SK-N-SH treated with all-trans-retinoic acid at 6 μM for 48 hours (cell line): Measurements from ENCODE around the gene MIGA2.

Experiments
- ATAC-seq: fragments of 200-7000 bp; cut with Tn5 transposase; 3 replicates; pipeline ENCODE4 v1.9.1; 2020; ENCODE audit warnings: mild to moderate bottlenecking, moderate library complexity
- ARNTL ChIP-seq: fragments of 450-650 bp; formaldehyde crosslinking; IDR thresholded peaks from 2 replicates; pipeline ENCODE4 v1.5.0; 2020; ENCODE audit warnings: low read depth, mild to moderate bottlenecking, moderate library complexity, borderline replicate concordance
- BACH2 ChIP-seq: fragments of 250-450 bp; sonication (Bioruptor Pico); IDR thresholded peaks from 2 replicates; pipeline ENCODE4 v1.9.0; 2021; ENCODE audit warnings: mild to moderate bottlenecking, borderline replicate concordance
- CREB5 ChIP-seq: fragments of 250-450 bp; sonication (Bioruptor Pico); IDR thresholded peaks from 2 replicates; pipeline ENCODE4 v1.5.1; 2020; ENCODE audit warnings: low read depth, mild to moderate bottlenecking, moderate library complexity
- CSDC2 ChIP-seq: fragments of 250-450 bp; sonication (Bioruptor Pico); IDR thresholded peaks from 2 replicates; pipeline ENCODE4 v1.5.0; 2020; ENCODE audit warnings: mild to moderate bottlenecking, moderate library complexity
- CSRNP3 ChIP-seq: fragments of 250-450 bp; sonication (Bioruptor Pico); IDR thresholded peaks from 2 replicates; pipeline ENCODE4 v1.5.1; 2021; ENCODE audit warnings: mild to moderate bottlenecking, moderate library complexity
- ESRRG ChIP-seq: fragments of 250-450 bp; sonication (Bioruptor Pico); IDR thresholded peaks from 2 replicates; pipeline ENCODE4 v1.6.1; 2021; ENCODE audit warnings: mild to moderate bottlenecking
- GLIS3 ChIP-seq: fragments of 250-450 bp; sonication (Bioruptor Pico); IDR thresholded peaks from 2 replicates; pipeline ENCODE4 v1.5.0; 2020; ENCODE audit warnings: mild to moderate bottlenecking, moderate library complexity
- ISL1 ChIP-seq: fragments of 250-450 bp; sonication (Bioruptor Pico); IDR thresholded peaks from 2 replicates; pipeline ENCODE4 v2.1.2; 2022; ENCODE audit warnings: mild to moderate bottlenecking, moderate library complexity
- OSR1 ChIP-seq: fragments of 250-450 bp; sonication (Bioruptor Pico); IDR thresholded peaks from 2 replicates; pipeline ENCODE4 v1.8.0; 2022; ENCODE audit warnings: moderate library complexity, mild to moderate bottlenecking, inconsistent platforms
- PATZ1 ChIP-seq: fragments of 250-450 bp; sonication (Bioruptor Pico); IDR thresholded peaks from 2 replicates; pipeline ENCODE4 v1.8.0; 2020; ENCODE audit warnings: mild to moderate bottlenecking, moderate library complexity, borderline replicate concordance
- PPARA ChIP-seq: fragments of 250-450 bp; sonication (Bioruptor Pico); IDR thresholded peaks from 2 replicates; pipeline ENCODE4 v1.5.0; 2020; ENCODE audit warnings: mild to moderate bottlenecking, borderline replicate concordance
- RARB ChIP-seq: fragments of 250-450 bp; sonication (Bioruptor Pico); IDR thresholded peaks from 2 replicates; pipeline ENCODE4 v1.8.0; 2021; ENCODE audit warnings: mild to moderate bottlenecking, moderate library complexity
- SNAI2 ChIP-seq: fragments of 250-450 bp; sonication (Bioruptor Pico); IDR thresholded peaks from 2 replicates; pipeline ENCODE4 v1.5.0; 2020; ENCODE audit warnings: mild to moderate bottlenecking, moderate library complexity
- TCF4 ChIP-seq: fragments of 250-450 bp; sonication (Bioruptor Pico); IDR thresholded peaks from 2 replicates; pipeline ENCODE4 v1.8.0; 2021; ENCODE audit warnings: mild to moderate bottlenecking, moderate library complexity, borderline replicate concordance
- TOX ChIP-seq: fragments of 250-450 bp; sonication (Bioruptor Pico); IDR thresholded peaks from 2 replicates; pipeline ENCODE4 v1.8.0; 2021; ENCODE audit warnings: mild to moderate bottlenecking, moderate library complexity, borderline replicate concordance
- ZC3H10 ChIP-seq: fragments of 250-450 bp; sonication (Bioruptor Pico); IDR thresholded peaks from 2 replicates; pipeline ENCODE4 v1.5.1; 2021; ENCODE audit warnings: mild to moderate bottlenecking, moderate library complexity
- ZFP3 ChIP-seq: fragments of 250-450 bp; sonication (Bioruptor Pico); IDR thresholded peaks from 2 replicates; pipeline ENCODE4 v1.5.0; 2020; ENCODE audit warnings: mild to moderate bottlenecking, moderate library complexity
- ZFP30 ChIP-seq: fragments of 450-650 bp; formaldehyde crosslinking; IDR thresholded peaks from 2 replicates; pipeline ENCODE4 v1.5.0; 2022; ENCODE audit warnings: mild to moderate bottlenecking, moderate library complexity
- ZNF565 ChIP-seq: fragments of 450-650 bp; formaldehyde crosslinking; conservative IDR thresholded peaks from 2 replicates; pipeline ENCODE4 v1.5.0; 2020; ENCODE audit warnings: low read depth, mild to moderate bottlenecking, moderate library complexity
- ZNF70 ChIP-seq: fragments of 450-650 bp; formaldehyde crosslinking; IDR thresholded peaks from 2 replicates; pipeline ENCODE4 v1.5.0; 2020; ENCODE audit warnings: mild to moderate bottlenecking, moderate library complexity
- ZNF8 ChIP-seq: fragments of 450-650 bp; formaldehyde crosslinking; IDR thresholded peaks from 2 replicates; pipeline ENCODE4 v1.5.0; 2020; ENCODE audit warnings: mild to moderate bottlenecking, moderate library complexity
- TF ChIP-seq, protein P1 (sequence below): fragments of 250-450 bp; sonication (Bioruptor Pico); IDR thresholded peaks from 2 replicates; pipeline ENCODE4 v1.8.0; 2021; ENCODE audit warnings: low read depth, mild to moderate bottlenecking, moderate library complexity, borderline replicate concordance
- TF ChIP-seq, protein P2 (sequence below): fragments of 250-450 bp; sonication (Bioruptor Pico); IDR thresholded peaks from 2 replicates; pipeline ENCODE4 v1.5.0; 2020; ENCODE audit warnings: mild to moderate bottlenecking, moderate library complexity

MIGA2 gene

GRCh38 chr9:129008469-129008965 is 27.9 kb upstream of the MIGA2 start:
- no peak for ATAC-seq
- TF ChIP-seq BACH2 (no peak), SNAI2 (no peak), ARNTL (no peak), ISL1 (no peak), CSRNP3 (no peak), ZNF70 (CRISPR knock-in tag) (no peak), RARB (CRISPR knock-in tag) (no peak), CSDC2 (CRISPR knock-in tag) (no peak), TCF4 (CRISPR knock-in tag) (no peak), GLIS3 (no peak), ZFP30 (CRISPR knock-in tag) (no peak), PATZ1 (CRISPR knock-in tag) (no peak), ZNF8 (CRISPR knock-in tag) (no peak), ZNF565 (no peak), CREB5 (CRISPR knock-in tag) (no peak), PPARA (CRISPR knock-in tag) (no peak), ESRRG (no peak), ZFP3 (CRISPR knock-in tag) (no peak)
- TF ChIP-seq, protein P1, sequence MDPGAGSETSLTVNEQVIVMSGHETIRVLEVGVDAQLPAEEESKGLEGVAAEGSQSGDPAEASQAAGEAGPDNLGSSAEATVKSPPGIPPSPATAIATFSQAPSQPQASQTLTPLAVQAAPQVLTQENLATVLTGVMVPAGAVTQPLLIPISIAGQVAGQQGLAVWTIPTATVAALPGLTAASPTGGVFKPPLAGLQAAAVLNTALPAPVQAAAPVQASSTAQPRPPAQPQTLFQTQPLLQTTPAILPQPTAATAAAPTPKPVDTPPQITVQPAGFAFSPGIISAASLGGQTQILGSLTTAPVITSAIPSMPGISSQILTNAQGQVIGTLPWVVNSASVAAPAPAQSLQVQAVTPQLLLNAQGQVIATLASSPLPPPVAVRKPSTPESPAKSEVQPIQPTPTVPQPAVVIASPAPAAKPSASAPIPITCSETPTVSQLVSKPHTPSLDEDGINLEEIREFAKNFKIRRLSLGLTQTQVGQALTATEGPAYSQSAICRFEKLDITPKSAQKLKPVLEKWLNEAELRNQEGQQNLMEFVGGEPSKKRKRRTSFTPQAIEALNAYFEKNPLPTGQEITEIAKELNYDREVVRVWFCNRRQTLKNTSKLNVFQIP (CRISPR knock-in tag) = no peak

DNA sequence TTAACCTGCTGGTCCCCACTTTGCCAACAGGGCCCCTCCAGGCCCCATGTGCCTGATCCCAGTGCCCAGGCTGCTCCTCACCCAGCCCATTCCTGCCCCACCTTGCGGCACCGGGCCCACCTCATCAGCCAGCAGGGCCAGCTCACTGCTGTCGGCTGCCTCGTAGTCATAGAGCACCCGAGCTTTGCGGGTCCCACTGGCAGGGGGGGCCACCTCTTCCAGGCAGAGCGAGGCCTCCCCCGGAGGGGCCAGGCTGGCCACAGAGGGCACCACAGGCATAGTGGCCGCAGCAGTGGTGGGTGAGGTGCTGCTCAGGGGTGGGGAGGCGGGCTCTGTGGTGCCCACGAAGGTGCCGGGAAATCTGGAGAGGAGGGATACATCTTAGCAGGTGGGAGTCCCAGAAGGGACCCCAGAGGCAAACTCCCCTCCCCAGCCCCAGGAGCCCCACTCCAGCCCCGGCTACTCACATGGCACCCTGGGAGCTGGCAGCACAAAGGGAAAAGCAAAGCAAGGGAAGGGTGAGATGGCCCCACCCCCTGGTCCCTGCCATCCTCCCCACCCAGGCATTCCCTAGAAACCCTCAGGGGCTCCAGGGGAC is 27.3 kb upstream of the MIGA2 start:
- no peak for TF ChIP-seq RARB (CRISPR knock-in tag)
- no peak for TF ChIP-seq CSDC2 (CRISPR knock-in tag)
- no peak for TF ChIP-seq ZNF70 (CRISPR knock-in tag)
- TF ChIP-seq ZNF565 = no peak
- TF ChIP-seq ARNTL = no peak
- TF ChIP-seq, protein P2, sequence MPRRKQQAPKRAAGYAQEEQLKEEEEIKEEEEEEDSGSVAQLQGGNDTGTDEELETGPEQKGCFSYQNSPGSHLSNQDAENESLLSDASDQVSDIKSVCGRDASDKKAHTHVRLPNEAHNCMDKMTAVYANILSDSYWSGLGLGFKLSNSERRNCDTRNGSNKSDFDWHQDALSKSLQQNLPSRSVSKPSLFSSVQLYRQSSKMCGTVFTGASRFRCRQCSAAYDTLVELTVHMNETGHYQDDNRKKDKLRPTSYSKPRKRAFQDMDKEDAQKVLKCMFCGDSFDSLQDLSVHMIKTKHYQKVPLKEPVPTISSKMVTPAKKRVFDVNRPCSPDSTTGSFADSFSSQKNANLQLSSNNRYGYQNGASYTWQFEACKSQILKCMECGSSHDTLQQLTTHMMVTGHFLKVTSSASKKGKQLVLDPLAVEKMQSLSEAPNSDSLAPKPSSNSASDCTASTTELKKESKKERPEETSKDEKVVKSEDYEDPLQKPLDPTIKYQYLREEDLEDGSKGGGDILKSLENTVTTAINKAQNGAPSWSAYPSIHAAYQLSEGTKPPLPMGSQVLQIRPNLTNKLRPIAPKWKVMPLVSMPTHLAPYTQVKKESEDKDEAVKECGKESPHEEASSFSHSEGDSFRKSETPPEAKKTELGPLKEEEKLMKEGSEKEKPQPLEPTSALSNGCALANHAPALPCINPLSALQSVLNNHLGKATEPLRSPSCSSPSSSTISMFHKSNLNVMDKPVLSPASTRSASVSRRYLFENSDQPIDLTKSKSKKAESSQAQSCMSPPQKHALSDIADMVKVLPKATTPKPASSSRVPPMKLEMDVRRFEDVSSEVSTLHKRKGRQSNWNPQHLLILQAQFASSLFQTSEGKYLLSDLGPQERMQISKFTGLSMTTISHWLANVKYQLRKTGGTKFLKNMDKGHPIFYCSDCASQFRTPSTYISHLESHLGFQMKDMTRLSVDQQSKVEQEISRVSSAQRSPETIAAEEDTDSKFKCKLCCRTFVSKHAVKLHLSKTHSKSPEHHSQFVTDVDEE (CRISPR knock-in tag) = no peak
- no peak for TF ChIP-seq ISL1
- TF ChIP-seq ZC3H10 = no peak
- no peak for TF ChIP-seq ZFP3 (CRISPR knock-in tag)
- no peak for TF ChIP-seq TCF4 (CRISPR knock-in tag)
- no peak for TF ChIP-seq GLIS3
- TF ChIP-seq ESRRG = no peak
- no peak for TF ChIP-seq TOX (CRISPR knock-in tag)
- TF ChIP-seq SNAI2 = no peak
- no peak for TF ChIP-seq BACH2
- TF ChIP-seq OSR1 (CRISPR knock-in tag) = no peak
- ATAC-seq = no peak
